GM18519 (cell line): ENCODE results near the gene ADAM30.

ENCODE experiments used
- ATAC-seq: cut with Tn5 transposase; IDR thresholded peaks from one replicate; pipeline ENCODE4 v1.9.1; 2021; ENCODE audit warnings: mild to moderate bottlenecking, moderate library complexity; ENCODE audit not compliant: unreplicated experiment, low FRiP score

ADAM30 gene

GRCh38 chr1:119909890-119910596 is 13.7 kb upstream of the ADAM30 start:
- no peak for ATAC-seq

- no peak for ATAC-seq
Measured at GRCh38 chr1:119908661-119909060, 12.3 kb upstream of the ADAM30 start.

- ATAC-seq = no peak
Measured at GRCh38 chr1:119906927-119907652, 10.8 kb upstream of the ADAM30 start.

- ATAC-seq = no peak
Measured at GRCh38 chr1:119903443-119903835, 7.1 kb upstream of the ADAM30 start.

- ATAC-seq = no peak
Measured at GRCh38 chr1:119902775-119903442, 6.6 kb upstream of the ADAM30 start.

- no peak for ATAC-seq
Measured at GRCh38 chr1:119898981-119899720, 2.8 kb upstream of the ADAM30 start.

- no peak for ATAC-seq
Measured at GRCh38 chr1:119898530-119898929, 2.2 kb upstream of the ADAM30 start.

- ATAC-seq = no peak
Measured at GRCh38 chr1:119895102-119895501, 1.2 kb downstream of the ADAM30 start.

GRCh38 chr1:119893827-119894700 is 2.3 kb downstream of the ADAM30 start:
- ATAC-seq = no peak

- ATAC-seq = no peak
Measured at GRCh38 chr1:119893238-119893791, 3.0 kb downstream of the ADAM30 start.

GRCh38 chr1:119891386-119891785 is 4.9 kb downstream of the ADAM30 start:
- ATAC-seq = no peak

- ATAC-seq = no peak
Measured at GRCh38 chr1:119888476-119888875, 7.8 kb downstream of the ADAM30 start.

GRCh38 chr1:119887427-119887826 is 8.9 kb downstream of the ADAM30 start:
- ATAC-seq = no peak

GRCh38 chr1:119885903-119886783 is 10.2 kb downstream of the ADAM30 start:
- no peak for ATAC-seq

GRCh38 chr1:119884711-119885110 is 11.6 kb downstream of the ADAM30 start:
- no peak for ATAC-seq

GRCh38 chr1:119883826-119884225 is 12.5 kb downstream of the ADAM30 start:
- no peak for ATAC-seq

GRCh38 chr1:119882132-119883049 is 13.9 kb downstream of the ADAM30 start:
- ATAC-seq = no peak
